Measurements from ENCODE around the gene LGALS8.

GRCh38 chr1:236522937-236523703 is 662 bp upstream of the LGALS8 start:
- TF ChIP-seq CTCF (IDR thresholded peaks at IDR 0.05; ENCODE audit: insufficient read depth, low read length) (no peak), POLR2AphosphoS5 (IDR thresholded peaks at IDR 0.05; ENCODE audit: low read depth) (no peak), REST (IDR thresholded peaks at IDR 0.05; ENCODE audit: insufficient replicate concordance, low read depth) (no peak), GABPA (IDR thresholded peaks at IDR 0.05; ENCODE audit: low read depth) (no peak)

Measured in HL-60 (cell line).